Measurements from ENCODE around the gene MPND.

Gene MPND

GRCh38 chr19:4391306-4391693, 47.9 kb downstream of the MPND start:
- no peak overlapping the region for H3K4me3 ChIP-seq (ENCODE audit: low read depth, low read length)

GRCh38 chr19:4391701-4392483, 48.5 kb downstream of the MPND start:
- no peak for TF ChIP-seq CTCF (conservative IDR thresholded peaks at IDR 0.05; ENCODE audit: low read depth, low read length)
- DNase-seq (ENCODE audit: low read depth) = peak; percentile 76
- peak overlapping the region; percentile 2 for H3K4me3 ChIP-seq (ENCODE audit: low read depth, low read length)

More at GRCh38 chr19:4391306-4391693, 47.9 kb downstream of the MPND start:
- peak; percentile 62 for DNase-seq (ENCODE audit: low read depth)
- TF ChIP-seq CTCF (conservative IDR thresholded peaks at IDR 0.05; ENCODE audit: low read depth, low read length) = no peak

GRCh38 chr19:4393947-4394590, 50.7 kb downstream of the MPND start:
- H3K4me3 ChIP-seq (ENCODE audit: low read depth, low read length) = no peak overlapping the region
- DNase-seq (ENCODE audit: low read depth) = no peak
- no peak for TF ChIP-seq CTCF (conservative IDR thresholded peaks at IDR 0.05; ENCODE audit: low read depth, low read length)

GRCh38 chr19:4396949-4397783, 53.8 kb downstream of the MPND start:
- no peak for DNase-seq (ENCODE audit: low read depth)
- no peak overlapping the region for H3K4me3 ChIP-seq (ENCODE audit: low read depth, low read length)
- TF ChIP-seq CTCF (conservative IDR thresholded peaks at IDR 0.05; ENCODE audit: low read depth, low read length) = no peak

GRCh38 chr19:4399812-4400134, 56.4 kb downstream of the MPND start:
- no peak for TF ChIP-seq CTCF (conservative IDR thresholded peaks at IDR 0.05; ENCODE audit: low read depth, low read length)

GRCh38 chr19:4400135-4400936, 57.0 kb downstream of the MPND start, which contains the start of gene SH3GL1:
Gene SH3GL1, minus strand, starts transcription at chr19:4400547. Its CDS starts 179 bp downstream, at chr19:4400368.
- peak; percentile 94 for DNase-seq (ENCODE audit: low read depth)
- peak; percentile 86 for TF ChIP-seq CTCF (conservative IDR thresholded peaks at IDR 0.05; ENCODE audit: low read depth, low read length)
- H3K4me3 ChIP-seq (ENCODE audit: low read depth, low read length) = peak within 1 kb of the TSS; percentile 91

More at GRCh38 chr19:4399812-4400134, 56.4 kb downstream of the MPND start:
- no peak for DNase-seq (ENCODE audit: low read depth)
- H3K4me3 ChIP-seq (ENCODE audit: low read depth, low read length) = peak overlapping the region; percentile 91

Measured in choroid plexus epithelial cell (primary cell).